T-helper 2 cell treated with Interferon-gamma antibody and Interleukin-4, amounts not matched to agents 100 ng/mL and 5 ng/mL, for 36 hours (primary cell): ENCODE results near the gene GOSR1. TPM values are rescaled to one million over a fixed set of nuclear protein-coding genes. Genes with fewer than 3 reads are reported as not detected.
"Not testable (repeated sequence)": the region's sequence is repeated elsewhere in the genome, so short reads cannot be mapped to it uniquely, and the experiment has no call there.

Experiments used
- intact Hi-C: fragments of 100-400 bp; cut with micrococcal nuclease; formaldehyde crosslinking; loops from one replicate; pipeline ENCODE4 v1.15.1; 2023
- total RNA-seq: library from RNA; stranded (reverse); gene quantifications from 2 replicates; pipeline ENCODE4 v1.2.3, GENCODE V29; 2022

GOSR1 gene
- total RNA-seq, 1 donor from 2014 or later: 46.9 TPM

GRCh38 chr17:30560117-30561026 is 83.2 kb downstream of the GOSR1 start:
- intact Hi-C loops: not testable (repeated sequence)

- intact Hi-C loops: not testable (repeated sequence)
Observed at GRCh38 chr17:30561766-30562165, 84.6 kb downstream of the GOSR1 start.

- intact Hi-C loops: not testable (repeated sequence)
Observed at GRCh38 chr17:30563131-30563904, 86.1 kb downstream of the GOSR1 start.

GRCh38 chr17:30563905-30564390 is 86.7 kb downstream of the GOSR1 start:
- intact Hi-C loops: not testable (repeated sequence)

- intact Hi-C loops: not testable (repeated sequence)
Observed at GRCh38 chr17:30564422-30565072, 87.3 kb downstream of the GOSR1 start.

DNA sequence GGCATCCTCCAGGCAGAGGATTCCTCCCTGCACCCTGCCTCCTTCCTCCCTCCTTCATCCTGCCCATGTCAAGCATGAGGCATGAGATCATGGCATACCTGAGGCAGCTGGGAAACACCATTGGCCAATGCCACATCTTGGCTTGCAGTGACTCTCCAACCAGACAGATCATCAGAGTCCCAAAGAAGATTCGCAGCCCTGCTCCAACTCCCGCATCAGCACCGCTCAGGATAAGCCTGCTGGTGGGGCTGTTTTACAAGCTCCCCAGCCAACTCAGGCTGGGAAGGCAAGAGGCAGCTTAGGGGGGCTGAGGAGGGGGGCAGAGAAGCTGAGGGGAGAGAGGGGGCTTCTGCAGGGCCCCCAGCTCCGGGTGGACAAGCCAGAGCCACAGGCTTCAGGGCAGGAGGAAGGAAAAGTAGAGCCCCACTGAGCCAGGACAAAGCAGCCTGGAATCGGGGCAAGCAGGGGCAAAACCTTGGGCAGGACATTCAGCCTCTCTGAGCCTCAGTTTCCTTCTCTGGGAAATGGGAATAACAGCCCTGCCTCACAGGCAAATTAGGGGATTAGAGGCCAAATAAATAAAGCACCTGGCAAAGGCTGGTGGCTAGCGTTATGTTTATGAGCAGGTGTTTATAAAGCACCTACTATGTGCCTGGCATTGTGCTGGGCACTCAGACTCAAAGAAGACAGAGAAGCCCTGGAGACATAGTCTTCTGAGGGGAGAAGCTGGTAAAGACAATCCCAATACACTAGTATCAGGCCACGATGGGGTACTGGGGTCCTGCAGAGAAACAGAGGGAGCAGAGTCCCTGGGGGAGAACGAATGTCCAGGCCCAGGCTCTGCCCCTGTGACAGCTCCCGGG is 88.1 kb downstream of the GOSR1 start:
- intact Hi-C loops: no loop called here

- intact Hi-C loops: not testable (repeated sequence)
Observed at GRCh38 chr17:30566104-30566503, 88.9 kb downstream of the GOSR1 start.

- intact Hi-C loops: not testable (repeated sequence)
Observed at GRCh38 chr17:30566516-30567225, 89.5 kb downstream of the GOSR1 start.

- intact Hi-C loops: no loop called here
Observed at GRCh38 chr17:30567231-30568116, 90.3 kb downstream of the GOSR1 start.

GRCh38 chr17:30568117-30568430 is 90.9 kb downstream of the GOSR1 start:
- intact Hi-C loops: no loop called here

DNA sequence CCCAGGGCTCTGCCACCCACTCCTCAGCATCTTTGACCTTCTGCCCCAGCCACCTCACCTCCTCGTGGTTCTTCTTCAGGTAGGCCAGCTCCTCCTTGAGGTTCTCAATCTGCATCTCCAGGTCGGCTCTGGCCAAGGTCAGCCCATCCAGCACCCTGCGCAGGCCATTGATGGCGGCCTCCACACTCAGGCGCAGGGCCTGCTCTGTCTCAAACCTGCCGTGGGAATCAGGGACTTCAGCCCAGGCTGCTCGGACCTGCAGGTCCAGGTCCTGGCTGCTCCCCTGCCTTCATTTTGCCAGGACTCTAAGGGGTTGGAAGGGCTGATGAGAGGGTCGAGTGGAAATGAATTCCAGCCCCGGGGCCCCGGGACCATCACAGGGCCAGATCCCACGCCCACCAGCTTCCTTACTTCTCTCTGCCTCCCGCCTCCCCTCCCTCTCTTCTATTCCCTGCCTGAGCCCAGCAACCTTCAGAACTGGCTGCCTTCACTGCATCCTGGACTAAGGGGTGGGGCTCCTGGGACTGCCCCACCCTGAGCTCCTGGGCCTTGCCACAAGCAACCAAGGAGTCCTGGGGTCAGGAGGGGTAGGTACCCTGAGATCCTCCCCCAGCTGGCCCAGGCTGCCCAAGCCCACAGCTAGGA is 92.4 kb downstream of the GOSR1 start:
- intact Hi-C loops: not testable (repeated sequence)

DNA sequence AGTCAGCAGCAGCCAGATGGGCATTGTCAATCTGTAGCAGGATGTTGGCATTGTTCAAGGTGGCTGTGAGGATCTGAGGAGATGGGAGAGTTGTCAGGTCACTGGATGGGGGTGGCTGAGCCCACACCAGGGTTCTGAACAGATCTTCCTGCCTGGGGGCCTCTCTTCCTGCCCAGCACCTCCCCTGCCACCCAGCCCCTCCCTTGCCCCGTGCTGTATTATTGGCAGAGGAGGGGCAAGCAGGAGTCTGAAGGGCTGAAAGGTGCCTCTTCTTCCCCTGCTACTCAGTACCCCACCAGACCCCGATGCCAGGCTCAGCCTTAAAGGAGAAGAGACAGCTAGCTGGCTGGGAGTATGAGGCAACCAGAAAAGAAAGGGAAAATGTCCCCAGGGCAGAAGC is 93.0 kb downstream of the GOSR1 start:
- intact Hi-C loops: no loop called here

GRCh38 chr17:30570596-30571265 is 93.5 kb downstream of the GOSR1 start:
- intact Hi-C loops: no loop called here

DNA sequence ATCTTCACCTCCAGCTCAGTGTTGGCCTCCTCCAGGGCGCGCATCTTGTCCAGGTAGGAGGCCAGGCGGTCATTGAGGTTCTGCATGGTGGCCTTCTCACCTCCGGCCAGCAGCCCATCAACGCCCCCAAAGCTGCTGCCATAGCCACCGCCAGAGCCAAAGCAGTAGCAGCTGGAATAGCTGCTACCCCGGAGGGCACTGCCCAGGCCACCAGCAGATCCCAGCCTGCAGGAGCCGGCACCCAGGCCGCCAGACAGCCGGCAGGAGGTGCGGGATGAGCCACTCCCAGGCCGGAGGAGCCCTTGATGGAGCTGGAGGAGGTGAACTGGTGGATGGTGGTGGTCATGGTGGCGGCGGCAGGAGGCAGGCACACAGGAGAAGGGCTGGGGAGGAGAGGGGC is 94.2 kb downstream of the GOSR1 start:
- intact Hi-C loops: not testable (repeated sequence)

DNA sequence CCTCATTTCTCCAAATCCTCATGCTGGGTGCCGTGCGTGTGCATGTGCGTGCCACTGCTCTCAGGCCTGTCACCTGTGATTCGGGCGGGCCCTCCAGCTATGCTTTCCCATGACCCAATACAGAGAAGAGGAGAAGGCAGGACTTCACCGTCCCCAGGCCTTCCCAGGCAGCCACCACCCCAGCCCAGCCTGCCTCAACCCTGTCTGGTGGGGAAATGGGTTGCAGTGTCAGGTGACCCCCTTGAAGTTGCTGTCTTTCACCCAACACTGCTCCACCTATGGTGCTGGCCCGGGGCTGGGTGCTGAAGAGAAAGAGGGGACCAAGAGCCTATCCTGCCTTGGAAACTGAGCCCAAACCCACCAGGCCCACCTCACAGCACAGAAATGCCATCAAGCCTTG is 94.7 kb downstream of the GOSR1 start:
- intact Hi-C loops: no loop called here

- intact Hi-C loops: not testable (repeated sequence)
Observed at GRCh38 chr17:30572651-30573554, 95.7 kb downstream of the GOSR1 start.

- intact Hi-C loops: no loop called here
Observed at GRCh38 chr17:30573603-30574175, 96.5 kb downstream of the GOSR1 start.
